ENCODE data around the gene ELAVL3.
"Not testable (repeated sequence)": the region's sequence is repeated elsewhere in the genome, so short reads cannot be mapped to it uniquely, and the experiment has no call there.

The ELAVL3 gene

GRCh38 chr19:11458236-11458900, 22.5 kb downstream of the ELAVL3 start:
- DNase-seq: no peak

DNA sequence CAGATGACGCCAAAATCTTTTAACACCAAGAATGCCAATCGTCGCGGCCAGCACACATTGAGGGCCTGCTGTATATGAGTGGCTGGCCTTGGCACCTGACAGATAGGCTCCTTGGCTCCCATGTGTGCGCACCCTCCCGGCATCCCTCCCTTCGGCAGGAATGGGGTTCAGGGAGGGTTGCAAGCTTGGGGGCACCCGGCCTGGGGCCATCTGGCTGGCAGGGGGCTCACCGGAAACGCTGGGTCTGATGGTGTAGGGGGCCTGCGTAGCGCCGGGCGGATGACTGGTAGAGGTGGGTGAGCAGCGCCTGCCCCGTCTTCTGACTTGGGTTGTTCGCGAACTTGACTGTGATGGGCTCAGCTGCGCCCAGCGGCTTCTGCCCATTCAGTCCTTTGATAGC, 23.0 kb downstream of the ELAVL3 start:
- no peak for DNase-seq

DNA sequence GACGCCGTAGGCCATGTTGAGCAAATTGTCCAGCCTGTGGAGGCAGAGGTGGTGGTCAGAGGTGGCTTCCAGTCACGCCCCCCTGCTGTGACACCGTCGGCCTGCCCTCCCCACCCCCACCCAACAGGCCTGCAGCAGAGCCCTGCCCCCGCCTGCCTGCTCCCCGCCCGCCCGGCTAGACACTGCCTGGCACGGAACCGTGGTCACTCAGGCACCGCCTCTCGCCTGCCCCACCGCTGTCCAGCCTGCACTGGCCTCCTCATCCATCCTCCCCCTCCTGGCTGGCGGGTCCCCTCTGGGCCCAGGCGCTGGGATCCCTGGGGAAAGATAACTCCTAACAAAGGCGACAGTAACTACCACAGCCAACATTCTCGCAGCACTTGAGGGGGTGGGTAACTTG, 23.7 kb downstream of the ELAVL3 start:
- DNase-seq: no peak

DNA sequence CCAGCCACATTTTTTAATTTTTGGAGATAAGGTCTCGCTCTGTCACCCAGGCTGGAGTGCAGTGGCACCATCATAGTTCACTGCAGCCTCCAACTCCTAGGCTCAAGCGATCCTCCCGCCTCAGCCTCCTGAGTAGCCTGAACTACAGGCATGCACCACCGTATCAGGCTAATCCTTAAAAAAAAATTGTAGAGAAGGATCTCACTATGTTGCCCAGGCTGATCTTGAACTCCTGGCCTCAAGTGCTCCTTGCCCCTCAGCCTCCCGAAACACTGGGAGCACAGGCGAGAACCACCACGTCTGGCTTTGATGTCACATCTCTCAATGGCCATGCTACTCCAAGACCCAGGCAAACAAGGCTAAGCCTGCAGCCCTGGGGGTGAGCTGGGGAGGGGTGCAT, 24.2 kb downstream of the ELAVL3 start:
- DNase-seq: no peak

DNA sequence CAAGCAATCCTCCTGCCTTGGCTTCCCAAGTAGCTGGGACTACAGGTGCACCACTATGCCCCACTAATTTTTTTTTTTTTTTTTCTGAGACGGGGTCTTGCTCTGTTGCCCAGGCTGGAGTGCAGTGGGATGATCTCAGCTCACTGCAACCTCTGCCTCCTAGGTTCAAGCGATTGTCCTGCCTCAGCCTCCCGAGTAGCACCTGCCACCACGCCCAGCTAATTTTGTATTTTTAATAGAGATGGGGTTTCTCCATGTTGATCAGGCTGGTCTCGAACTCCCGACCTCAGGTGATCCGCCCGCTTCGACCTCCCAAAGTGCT, 25.7 kb downstream of the ELAVL3 start:
- DNase-seq: not testable (repeated sequence)

GRCh38 chr19:11453468-11454341, 27.1 kb downstream of the ELAVL3 start:
- no peak for DNase-seq

DNA sequence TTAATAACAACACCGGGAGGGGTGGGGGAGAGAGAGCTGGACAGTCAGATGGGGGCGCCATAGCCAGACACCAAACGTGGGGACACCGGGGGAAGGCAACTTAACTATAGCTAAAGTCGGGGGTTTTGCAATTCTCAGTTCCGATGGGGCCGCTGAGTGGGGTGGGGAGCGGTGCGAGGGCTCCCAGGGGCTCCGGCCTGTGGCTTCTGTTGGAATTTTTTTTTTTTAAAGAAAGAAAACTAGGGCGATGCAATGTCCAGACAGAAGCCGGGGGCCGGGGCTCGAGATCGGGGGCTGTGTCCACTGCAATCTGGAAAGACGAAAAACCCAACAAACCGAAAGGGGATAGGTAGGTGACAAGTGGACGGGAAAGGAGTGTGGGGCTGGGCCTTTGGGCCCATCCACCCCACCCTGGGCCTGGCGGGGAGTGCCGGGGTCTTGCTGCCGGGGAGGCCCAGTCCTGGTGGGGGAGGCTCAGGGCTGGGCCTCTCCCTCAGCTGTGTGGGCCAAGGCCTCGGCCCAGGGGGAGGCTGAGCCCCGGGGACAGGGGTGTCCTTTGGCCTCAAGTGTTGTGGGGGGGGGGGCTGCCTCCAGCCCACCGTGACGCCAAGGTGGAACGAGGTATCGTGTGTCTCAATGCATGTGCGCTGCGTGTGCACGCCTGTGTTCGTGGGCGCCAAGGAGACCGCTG, 28.1 kb downstream of the ELAVL3 start:
- no peak for DNase-seq

GRCh38 chr19:11451871-11452619, 28.8 kb downstream of the ELAVL3 start:
- DNase-seq: no peak

GRCh38 chr19:11451327-11451870, 29.4 kb downstream of the ELAVL3 start:
- DNase-seq: no peak

DNA sequence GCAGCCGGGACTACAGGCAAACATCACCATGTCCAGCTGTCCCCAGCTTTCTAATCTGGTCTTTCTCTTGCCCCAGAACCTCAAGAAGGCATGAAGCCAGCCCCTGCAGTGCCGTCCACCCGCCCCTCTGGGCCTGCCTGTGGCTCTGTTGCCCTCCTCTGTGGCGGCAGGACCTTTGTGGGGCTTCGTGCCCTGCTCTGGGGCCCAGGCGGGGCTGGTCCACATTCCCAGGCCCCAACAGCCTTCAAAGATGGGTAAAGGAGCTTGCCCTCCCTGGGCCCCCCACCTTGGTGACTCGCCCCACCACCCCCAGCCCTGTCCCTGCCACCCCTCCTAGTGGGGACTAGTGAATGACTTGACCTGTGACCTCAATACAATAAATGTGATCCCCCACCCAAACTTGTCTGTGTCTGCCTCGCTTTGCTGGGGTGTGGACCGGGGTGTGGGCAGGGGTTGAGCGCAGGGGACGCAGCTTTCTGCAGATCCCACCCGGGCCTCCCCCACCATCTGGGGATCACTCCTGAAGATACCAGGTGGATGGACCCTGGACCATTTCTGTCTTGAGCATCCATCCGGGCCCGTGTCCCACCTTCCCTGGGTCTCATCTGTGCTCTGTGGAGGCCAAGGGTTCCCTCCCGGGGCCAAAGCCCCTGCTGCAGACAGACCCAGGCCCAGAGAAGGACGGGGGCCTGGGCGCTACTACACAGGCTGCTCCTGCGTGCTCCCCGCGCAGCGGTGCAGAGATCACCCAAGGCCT, 30.1 kb downstream of the ELAVL3 start:
- no peak for DNase-seq

DNA sequence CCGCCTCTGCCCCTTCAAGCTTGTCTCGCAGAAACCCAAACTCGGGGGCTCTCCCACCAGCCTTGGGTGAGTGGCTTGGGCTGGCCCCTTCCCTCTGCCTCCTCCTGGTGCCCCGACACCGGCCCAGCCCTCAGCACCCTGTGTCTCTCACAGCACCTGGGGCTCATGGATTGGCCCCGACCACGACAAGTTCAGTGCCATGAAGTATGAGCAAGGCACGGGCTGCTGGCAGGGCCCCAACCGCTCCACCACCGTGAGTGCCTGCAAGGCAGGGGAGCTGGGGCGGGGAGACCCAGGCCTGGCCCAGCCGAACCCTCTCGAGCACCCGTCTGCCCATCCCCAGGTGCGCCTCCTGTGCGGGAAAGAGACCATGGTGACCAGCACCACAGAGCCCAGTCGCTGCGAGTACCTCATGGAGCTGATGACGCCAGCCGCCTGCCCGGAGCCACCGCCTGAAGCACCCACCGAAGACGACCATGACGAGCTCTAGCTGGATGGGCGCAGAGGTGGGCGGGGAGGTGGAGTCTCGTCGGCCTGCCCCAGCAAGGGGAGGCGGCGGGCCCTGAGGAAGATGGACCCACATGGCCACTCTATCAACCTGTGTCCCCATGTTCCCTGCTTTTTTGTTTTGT, 31.8 kb downstream of the ELAVL3 start:
- DNase-seq: no peak

DNA sequence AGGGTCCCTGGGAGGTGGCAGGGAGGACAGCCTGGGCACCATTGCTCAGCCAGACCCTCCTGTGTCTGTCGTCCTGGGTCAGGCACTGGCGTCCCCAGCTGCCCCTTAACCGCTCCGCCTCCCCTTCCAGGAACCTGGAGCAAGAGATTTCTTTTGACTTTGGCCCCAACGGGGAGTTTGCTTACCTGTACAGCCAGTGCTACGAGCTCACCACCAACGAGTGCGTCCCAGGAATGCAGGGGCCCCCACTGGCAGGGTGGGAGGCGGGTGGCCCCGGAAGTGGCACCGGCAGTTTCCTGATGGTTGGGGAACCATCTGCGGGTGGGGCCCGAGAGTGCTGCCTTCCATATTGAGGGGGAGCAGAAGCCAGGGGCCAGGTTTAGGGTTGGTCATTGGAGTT, 32.4 kb downstream of the ELAVL3 start:
- DNase-seq: no peak

DNA sequence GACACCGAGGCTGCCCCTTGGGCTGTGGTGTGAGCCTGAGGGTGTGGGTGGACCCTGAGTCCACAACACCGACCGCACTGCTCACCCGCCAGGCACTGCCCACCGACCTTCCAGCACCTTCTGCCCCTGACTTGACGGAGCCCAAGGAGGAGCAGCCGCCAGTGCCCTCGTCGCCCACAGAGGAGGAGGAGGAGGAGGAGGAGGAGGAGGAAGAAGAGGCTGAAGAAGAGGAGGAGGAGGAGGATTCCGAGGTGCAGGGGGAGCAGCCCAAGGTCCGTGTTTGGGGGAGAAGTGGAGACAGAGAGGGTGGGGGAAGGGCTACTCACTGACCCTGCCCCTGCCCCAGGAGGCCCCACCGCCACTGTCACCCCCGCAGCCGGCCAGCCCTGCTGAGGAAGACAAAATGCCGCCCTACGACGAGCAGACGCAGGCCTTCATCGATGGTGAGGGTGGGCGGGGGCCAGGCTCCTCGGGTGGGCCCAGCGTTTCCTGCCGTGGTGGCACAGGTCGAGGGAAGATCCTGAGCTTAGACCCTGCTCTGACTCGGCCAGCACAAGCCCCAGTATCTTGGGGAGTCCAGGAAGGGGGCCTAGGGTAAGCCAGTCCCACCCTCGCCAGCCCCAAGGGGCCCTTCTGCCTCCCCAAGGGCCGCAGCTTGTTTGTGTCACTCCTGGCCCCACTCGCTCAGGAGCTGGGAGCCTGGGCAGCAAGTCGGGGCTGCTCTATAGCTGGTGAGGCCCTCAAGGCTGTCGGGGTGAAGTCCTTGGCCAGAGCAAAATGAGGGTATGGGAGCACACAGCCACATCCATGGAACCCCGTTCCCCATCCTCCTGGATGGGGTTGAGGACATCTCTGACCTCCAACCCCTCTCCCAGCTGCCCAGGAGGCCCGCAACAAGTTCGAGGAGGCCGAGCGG, 33.2 kb downstream of the ELAVL3 start:
- DNase-seq: no peak

DNA sequence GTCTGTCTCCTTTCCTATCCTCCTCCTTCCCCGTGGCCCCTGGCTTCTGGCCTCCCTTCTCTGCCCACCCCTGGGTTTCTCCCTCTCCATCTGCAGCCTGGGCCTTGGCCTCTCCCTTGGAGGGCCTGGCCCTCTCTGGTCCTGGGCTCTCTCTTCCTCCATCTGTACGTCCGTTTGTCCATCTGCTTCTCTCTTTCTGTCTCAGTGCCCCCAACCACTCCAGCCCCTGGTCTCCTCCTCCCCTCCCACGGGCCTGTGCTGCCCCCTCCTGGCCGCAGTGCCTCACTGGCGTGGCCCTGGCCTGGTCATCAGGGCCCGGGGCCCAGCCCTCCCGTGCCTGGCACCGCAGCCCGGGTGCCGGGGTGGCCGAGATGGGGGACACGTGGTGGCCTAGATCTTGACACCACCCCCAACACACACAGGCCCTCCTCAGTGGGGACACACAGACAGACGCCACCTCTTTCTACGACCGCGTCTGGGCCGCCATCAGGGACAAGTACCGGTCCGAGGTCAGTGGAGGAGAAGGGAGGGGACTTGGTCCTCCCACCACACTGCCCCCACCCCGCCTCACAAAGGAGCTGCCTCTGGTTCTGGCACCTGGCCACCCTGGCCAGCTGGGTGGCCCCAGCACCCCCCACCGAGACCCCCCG, 34.1 kb downstream of the ELAVL3 start:
- no peak for DNase-seq

GRCh38 chr19:11446271-11446651, 34.6 kb downstream of the ELAVL3 start:
- no peak for DNase-seq

DNA sequence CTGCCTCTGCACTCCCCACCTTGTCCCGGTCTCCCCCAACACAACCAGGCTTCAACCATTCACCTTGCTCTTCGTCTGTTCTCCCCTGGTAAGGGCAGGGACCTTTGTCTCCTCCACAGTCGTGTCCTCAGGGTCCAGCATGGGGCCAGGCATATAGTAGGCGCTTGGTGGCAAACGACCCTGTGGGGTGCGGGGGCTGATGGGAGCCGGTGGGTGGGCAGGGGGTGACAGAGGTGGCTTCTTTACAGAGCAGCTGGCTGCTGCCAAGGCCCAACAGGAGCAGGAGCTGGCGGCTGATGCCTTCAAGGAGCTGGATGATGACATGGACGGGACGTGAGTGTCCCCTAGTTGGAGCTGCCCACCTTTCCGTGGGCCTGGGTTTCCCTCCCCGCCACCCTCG, 35.7 kb downstream of the ELAVL3 start:
- no peak for DNase-seq

- DNase-seq: no peak
Observed at GRCh38 chr19:11444059-11444458, 36.8 kb downstream of the ELAVL3 start.

GRCh38 chr19:11437955-11438354, 42.9 kb downstream of the ELAVL3 start:
- no peak for DNase-seq

- DNase-seq: no peak
Observed at GRCh38 chr19:11435833-11436313, 45.0 kb downstream of the ELAVL3 start.

All from HCEC 1CT (cell line).